Panc1 (cell line): Measurements from ENCODE around the gene DIAPH3. TPM values are rescaled to one million over a fixed set of nuclear protein-coding genes. Genes with fewer than 3 reads are reported as not detected.

Source experiments
- ATAC-seq: fragments of 200-7000 bp; cut with Tn5 transposase; 2 replicates; pipeline ENCODE4 v1.9.1; 2020; ENCODE audit warnings: mild to moderate bottlenecking, moderate library complexity
- BruUV-seq: library from RNA; stranded (reverse); fragments of 400-500 nt; replicated peaks from 2 replicates; lab custom pipeline; 2021; lab: Mats Ljungman, UMichigan
- CTCF ChIA-PET: fragments of 300-600 bp; sonication (Branson Sonifier 250); formaldehyde crosslinking; loops from one replicate; lab custom pipeline; 2022; ENCODE audit warnings: antibody characterized with exemption; lab: Charles Lee
- POLR2A ChIA-PET: fragments of 300-600 bp; sonication (Branson Sonifier 250); formaldehyde crosslinking; loops from one replicate; lab custom pipeline; 2022; ENCODE audit warnings: antibody characterized with exemption; lab: Charles Lee
- DNase-seq: peaks from one replicate; pipeline ENCODE4 v3.0.0-alpha.2; 2010; ENCODE audit warnings: low read depth, low spot score
- H3K27ac ChIP-seq: 2 replicates; pipeline ENCODE4 v1.5.1; 2011; ENCODE audit warnings: mild to moderate bottlenecking, low read length, inconsistent platforms
- H3K27me3 ChIP-seq: fragments of 200-500 bp; sonication (Bioruptor generic); 2 replicates; pipeline ENCODE4 v1.6.0; 2014; ENCODE audit warnings: low read length, inconsistent platforms; ENCODE audit not compliant: control insufficient read depth, insufficient read depth
- H3K36me3 ChIP-seq: fragments of 200-500 bp; sonication (Bioruptor generic); 2 replicates; pipeline ENCODE4 v1.5.1; 2014; ENCODE audit warnings: inconsistent platforms, mild to moderate bottlenecking, low read length, moderate library complexity; ENCODE audit not compliant: control insufficient read depth, insufficient read depth
- H3K4me1 ChIP-seq: 2 replicates; pipeline ENCODE4 v1.5.1; 2011; ENCODE audit warnings: inconsistent platforms, mild to moderate bottlenecking, low read length, moderate library complexity; ENCODE audit not compliant: control insufficient read depth, insufficient read depth
- H3K4me3 ChIP-seq, 2 experiments: 2 replicates each; pipeline ENCODE4 v1.5.1; 2011 to 2012; ENCODE audit warnings: low read depth in 2 of 2, low read length in 2 of 2, mild to moderate bottlenecking in 2 of 2, inconsistent platforms in 1 of 2, moderate library complexity in 1 of 2
- H3K9me3 ChIP-seq: fragments of 200-500 bp; sonication (Bioruptor generic); 2 replicates; pipeline ENCODE4 v1.5.1; 2014; ENCODE audit warnings: low read depth, mild to moderate bottlenecking, inconsistent platforms, low read length, moderate library complexity; ENCODE audit not compliant: control insufficient read depth, insufficient read depth
- POLR2AphosphoS5 ChIP-seq: IDR thresholded peaks from 2 replicates; pipeline ENCODE4 v1.6.1; 2012; ENCODE audit warnings: mild to moderate bottlenecking, low read depth, low read length, moderate library complexity
- in situ Hi-C: cut with HindIII; loops from 2 replicates; pipeline ENCODE4 v1.10.0; 2016; ENCODE audit warnings: low sequenced_read_pairs, low pct_unique_long_range_greater_than_20kb
- intact Hi-C: fragments of 100-400 bp; cut with micrococcal nuclease; formaldehyde crosslinking; loops from one replicate; pipeline ENCODE4 v1.10.0; 2022; ENCODE audit not compliant: unreplicated experiment
- total RNA-seq: library from RNA; stranded (reverse); gene quantifications from one replicate; pipeline ENCODE4 v1.2.1, GENCODE V29; 2021; ENCODE audit not compliant: unreplicated experiment

The DIAPH3 gene
- total RNA-seq, 1 experiment from 2014 or later: 15.4 TPM

- intact Hi-C loops: no loop called here
- Histone ChIP-seq H3K4me3 (no peak overlapping the region), H3K27ac (no peak overlapping the region), H3K9me3 (no peaks in the 10 kb centered on the region), H3K4me1 (no peaks in the 10 kb centered on the region), H3K27me3 (no peaks in the 10 kb centered on the region), H3K36me3 (no peaks in the 10 kb centered on the region)
- DNase-seq: no peak
- ATAC-seq: no peak
- in situ Hi-C loops: no loop called here
- CTCF ChIA-PET: no interaction called here
- no peak for TF ChIP-seq POLR2AphosphoS5
- POLR2A ChIA-PET: no interaction called here
- no TSS peak for BruUV-seq
Observed at GRCh38 chr13:59621773-59622172, 542.0 kb downstream of the DIAPH3 start.

Other genes with a start within 250 kb of the DIAPH3 start
- 10.8 TPM for gene TDRD3, start 233.3 kb upstream of the DIAPH3 start, total RNA-seq